ENCODE data around the gene SERPINE1.

DNA sequence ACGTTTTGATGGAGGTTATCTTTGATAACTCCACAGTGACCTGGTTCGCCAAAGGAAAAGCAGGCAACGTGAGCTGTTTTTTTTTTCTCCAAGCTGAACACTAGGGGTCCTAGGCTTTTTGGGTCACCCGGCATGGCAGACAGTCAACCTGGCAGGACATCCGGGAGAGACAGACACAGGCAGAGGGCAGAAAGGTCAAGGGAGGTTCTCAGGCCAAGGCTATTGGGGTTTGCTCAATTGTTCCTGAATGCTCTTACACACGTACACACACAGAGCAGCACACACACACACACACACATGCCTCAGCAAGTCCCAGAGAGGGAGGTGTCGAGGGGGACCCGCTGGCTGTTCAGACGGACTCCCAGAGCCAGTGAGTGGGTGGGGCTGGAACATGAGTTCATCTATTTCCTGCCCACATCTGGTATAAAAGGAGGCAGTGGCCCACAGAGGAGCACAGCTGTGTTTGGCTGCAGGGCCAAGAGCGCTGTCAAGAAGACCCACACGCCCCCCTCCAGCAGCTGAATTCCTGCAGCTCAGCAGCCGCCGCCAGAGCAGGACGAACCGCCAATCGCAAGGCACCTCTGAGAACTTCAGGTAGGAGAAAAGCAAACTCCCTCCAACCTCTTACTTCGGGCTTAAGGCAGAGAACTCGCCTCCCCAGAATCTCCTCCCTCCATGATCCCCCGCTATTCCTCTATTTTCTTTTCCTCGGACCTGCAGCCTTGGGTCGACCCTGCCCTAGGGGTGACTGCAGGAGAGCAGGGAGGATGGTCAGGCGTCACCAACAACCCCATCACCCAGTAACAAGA lies at the start of gene SERPINE1:
- TF ChIP-seq, protein P1, sequence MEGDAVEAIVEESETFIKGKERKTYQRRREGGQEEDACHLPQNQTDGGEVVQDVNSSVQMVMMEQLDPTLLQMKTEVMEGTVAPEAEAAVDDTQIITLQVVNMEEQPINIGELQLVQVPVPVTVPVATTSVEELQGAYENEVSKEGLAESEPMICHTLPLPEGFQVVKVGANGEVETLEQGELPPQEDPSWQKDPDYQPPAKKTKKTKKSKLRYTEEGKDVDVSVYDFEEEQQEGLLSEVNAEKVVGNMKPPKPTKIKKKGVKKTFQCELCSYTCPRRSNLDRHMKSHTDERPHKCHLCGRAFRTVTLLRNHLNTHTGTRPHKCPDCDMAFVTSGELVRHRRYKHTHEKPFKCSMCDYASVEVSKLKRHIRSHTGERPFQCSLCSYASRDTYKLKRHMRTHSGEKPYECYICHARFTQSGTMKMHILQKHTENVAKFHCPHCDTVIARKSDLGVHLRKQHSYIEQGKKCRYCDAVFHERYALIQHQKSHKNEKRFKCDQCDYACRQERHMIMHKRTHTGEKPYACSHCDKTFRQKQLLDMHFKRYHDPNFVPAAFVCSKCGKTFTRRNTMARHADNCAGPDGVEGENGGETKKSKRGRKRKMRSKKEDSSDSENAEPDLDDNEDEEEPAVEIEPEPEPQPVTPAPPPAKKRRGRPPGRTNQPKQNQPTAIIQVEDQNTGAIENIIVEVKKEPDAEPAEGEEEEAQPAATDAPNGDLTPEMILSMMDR (IDR thresholded peaks at IDR 0.05; ENCODE audit: low read depth, low read length, poor library complexity, severe bottlenecking): peak; percentile 30
- TF ChIP-seq EZH2phosphoT487 (IDR thresholded peaks at IDR 0.05; ENCODE audit: borderline replicate concordance, low read length): no peak

Measured in DOHH2 (cell line).